HepG2 (cell line): ENCODE data around the gene DIPK1B. TPM values are rescaled to one million over a fixed set of nuclear protein-coding genes. Genes with fewer than 3 reads are reported as not detected.

Experiments
- ARNT2 ChIP-seq: sonication (generic); formaldehyde crosslinking; IDR thresholded peaks from 2 replicates; pipeline ENCODE4 v1.8.0; 2022; ENCODE audit warnings: mild to moderate bottlenecking, low read depth, missing genetic modification reagents, moderate library complexity
- CC2D1A ChIP-seq: sonication (generic); formaldehyde crosslinking; IDR thresholded peaks from 2 replicates; pipeline ENCODE4 v1.8.1; 2023; ENCODE audit warnings: mild to moderate bottlenecking, missing genetic modification reagents
- FIP1L1 ChIP-seq: fragments of 200-400 bp; formaldehyde crosslinking; IDR thresholded peaks from 2 replicates; pipeline ENCODE4 v1.6.1; 2018; ENCODE audit warnings: low read depth, mild to moderate bottlenecking, low read length, moderate library complexity, borderline replicate concordance; ENCODE audit not compliant: insufficient read depth
- HOXD1 ChIP-seq: sonication (generic); formaldehyde crosslinking; IDR thresholded peaks from 2 replicates; pipeline ENCODE4 v1.5.0; 2020; ENCODE audit warnings: missing genetic modification reagents
- KDM5A ChIP-seq: fragments of 200-600 bp; sonication (generic); IDR thresholded peaks from 2 replicates; pipeline ENCODE4 v1.7.0; 2018; ENCODE audit warnings: antibody characterized with exemption, mild to moderate bottlenecking, low read length, borderline replicate concordance
- MED8 ChIP-seq: sonication (generic); formaldehyde crosslinking; IDR thresholded peaks from 2 replicates; pipeline ENCODE4 v1.8.1; 2023; ENCODE audit warnings: mild to moderate bottlenecking, missing genetic modification reagents; ENCODE audit not compliant: insufficient replicate concordance
- SAFB2 ChIP-seq: sonication (generic); formaldehyde crosslinking; IDR thresholded peaks from 2 replicates; pipeline ENCODE4 v1.5.1; 2020; ENCODE audit warnings: missing genetic modification reagents, low read depth, mild to moderate bottlenecking, borderline replicate concordance
- SMAD9 ChIP-seq: sonication (generic); formaldehyde crosslinking; IDR thresholded peaks from 2 replicates; pipeline ENCODE4 v1.5.1; 2020; ENCODE audit warnings: mild to moderate bottlenecking, missing genetic modification reagents
- SOX13 ChIP-seq, 3 experiments: fragments of 450-650 bp in 1 of 3; sonication (generic) in 1 of 3; formaldehyde crosslinking in 1 of 3; IDR thresholded peaks in 2 of 3; conservative IDR thresholded peaks in 1 of 3; 2 replicates each; pipeline versions ENCODE4 v1.5.0 to v1.6.1; 2016 to 2020; ENCODE audit warnings: antibody characterized with exemption in 1 of 3, mild to moderate bottlenecking in 1 of 3, missing compliant biosample characterization in 1 of 3, missing genetic modification reagents in 1 of 3, moderate library complexity in 1 of 3
- SOX6 ChIP-seq, 2 experiments: fragments of 450-650 bp in 1 of 2; sonication (generic) in 1 of 2; formaldehyde crosslinking in 1 of 2; IDR thresholded peaks; 2 replicates each; pipeline versions ENCODE4 v1.4.0 to v1.6.1; 2017 to 2020; ENCODE audit warnings: antibody characterized with exemption in 1 of 2, mild to moderate bottlenecking in 1 of 2, missing genetic modification reagents in 1 of 2
- SP5 ChIP-seq: IDR thresholded peaks from 2 replicates; pipeline ENCODE4 v1.6.1; 2016; ENCODE audit warnings: low read depth, borderline replicate concordance
- TSC22D2 ChIP-seq: sonication (generic); formaldehyde crosslinking; IDR thresholded peaks from 2 replicates; pipeline ENCODE4 v1.5.1; 2020; ENCODE audit warnings: missing genetic modification reagents, mild to moderate bottlenecking, borderline replicate concordance
- ZFX ChIP-seq: sonication (generic); formaldehyde crosslinking; IDR thresholded peaks from 2 replicates; pipeline ENCODE4 v1.4.0; 2020; ENCODE audit warnings: mild to moderate bottlenecking, low read depth, missing genetic modification reagents, moderate library complexity
- ZNF296 ChIP-seq: sonication (generic); formaldehyde crosslinking; conservative IDR thresholded peaks from 2 replicates; pipeline ENCODE4 v1.5.0; 2020; ENCODE audit warnings: mild to moderate bottlenecking, missing genetic modification reagents
- ZNF44 ChIP-seq: sonication (generic); formaldehyde crosslinking; IDR thresholded peaks from 2 replicates; pipeline ENCODE4 v1.5.1; 2020; ENCODE audit warnings: mild to moderate bottlenecking, missing genetic modification reagents
- polyA plus RNA-seq, 8 experiments: library from polyadenylated mRNA; depleted of rRNA in 3 of 8; stranded (reverse) in 7 of 8; unstranded in 1 of 8; fragments of >200 nt; fragmentation: Illumina TruSeq in 4 of 8; extraction: Trizol in 4 of 8; gene quantifications; 2 replicates each; pipeline versions ENCODE4 v1.2.1 to v1.2.3, GENCODE V29; 2011 to 2016; ENCODE audit warnings: low read depth in 4 of 8, missing spikeins in 1 of 8, mixed read lengths in 1 of 8; ENCODE audit not compliant: insufficient read depth in 1 of 8
- total RNA-seq, 5 experiments: library from RNA; depleted of rRNA; stranded (reverse); fragments of >200 nt; fragmentation: Illumina TruSeq; extraction: Trizol; gene quantifications; 2 replicates each; pipeline ENCODE4 v1.2.3, GENCODE V29; 2016; ENCODE audit warnings: low read depth in 1 of 5
- TF ChIP-seq, protein P1 (sequence below): sonication (generic); formaldehyde crosslinking; IDR thresholded peaks from 2 replicates; pipeline ENCODE4 v1.9.0; 2021; ENCODE audit warnings: missing genetic modification reagents, borderline replicate concordance
- TF ChIP-seq, protein P2 (sequence below): IDR thresholded peaks from 2 replicates; pipeline ENCODE4 v1.6.1; 2016; ENCODE audit warnings: control low read depth
- TF ChIP-seq, protein P3 (sequence below): sonication (generic); formaldehyde crosslinking; IDR thresholded peaks from 2 replicates; pipeline ENCODE4 v1.4.0; 2020; ENCODE audit warnings: mild to moderate bottlenecking, missing genetic modification reagents
- TF ChIP-seq, protein P4 (sequence below): IDR thresholded peaks from 2 replicates; pipeline ENCODE4 v1.4.0; 2020; ENCODE audit warnings: mild to moderate bottlenecking, missing genetic modification reagents
- TF ChIP-seq, protein P5 (sequence below): sonication (generic); formaldehyde crosslinking; IDR thresholded peaks from 2 replicates; pipeline ENCODE4 v1.4.0; 2020; ENCODE audit warnings: missing genetic modification reagents

DIPK1B gene
- total and polyA plus RNA-seq, 2 of the 13 experiments (the other 11 are each of a cell fraction or from before 2014, with no cell fraction given), result 0.18 to 3.9 TPM

DNA sequence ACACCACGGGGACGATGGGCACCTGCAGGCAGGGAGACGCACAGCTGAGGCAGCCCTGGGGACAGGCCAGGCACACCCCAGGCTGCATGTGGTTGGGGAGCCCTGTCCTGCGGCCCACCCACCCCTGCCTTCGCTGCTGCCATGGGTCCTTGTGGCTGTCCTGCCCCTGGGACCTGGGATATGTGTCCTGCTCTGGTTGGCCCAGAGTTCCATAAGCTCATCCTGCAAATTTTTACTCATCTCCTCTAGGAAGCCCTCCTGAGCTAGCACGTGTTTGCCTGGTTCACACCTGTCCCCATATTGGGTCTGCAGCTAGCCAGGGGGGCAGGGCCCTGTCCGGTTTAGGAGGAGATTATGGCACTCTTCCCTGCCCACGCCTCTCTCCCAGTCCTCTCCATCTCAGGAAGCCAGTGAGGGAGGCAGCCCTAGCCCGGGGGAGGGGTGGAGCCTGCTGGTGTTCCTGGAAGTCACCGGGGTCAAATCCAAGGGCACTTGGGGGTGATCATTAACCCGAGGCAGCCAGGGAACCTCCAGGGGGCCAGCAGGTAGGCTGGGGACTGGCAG lies 37.5 kb upstream of the DIPK1B start (continued):
- TF ChIP-seq, protein P1, sequence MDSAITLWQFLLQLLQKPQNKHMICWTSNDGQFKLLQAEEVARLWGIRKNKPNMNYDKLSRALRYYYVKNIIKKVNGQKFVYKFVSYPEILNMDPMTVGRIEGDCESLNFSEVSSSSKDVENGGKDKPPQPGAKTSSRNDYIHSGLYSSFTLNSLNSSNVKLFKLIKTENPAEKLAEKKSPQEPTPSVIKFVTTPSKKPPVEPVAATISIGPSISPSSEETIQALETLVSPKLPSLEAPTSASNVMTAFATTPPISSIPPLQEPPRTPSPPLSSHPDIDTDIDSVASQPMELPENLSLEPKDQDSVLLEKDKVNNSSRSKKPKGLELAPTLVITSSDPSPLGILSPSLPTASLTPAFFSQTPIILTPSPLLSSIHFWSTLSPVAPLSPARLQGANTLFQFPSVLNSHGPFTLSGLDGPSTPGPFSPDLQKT (CRISPR knock-in tag), result no peak
- TF ChIP-seq SOX6 (IDR thresholded peaks at IDR 0.05) (no peak), SOX6 (CRISPR knock-in tag; IDR thresholded peaks at IDR 0.05) (peak; percentile 68), SAFB2 (CRISPR knock-in tag) (no peak), CC2D1A (no peak), TSC22D2 (CRISPR knock-in tag) (no peak), MED8 (no peak), SMAD9 (CRISPR knock-in tag) (no peak), KDM5A (no peak), SOX13 (IDR thresholded peaks at IDR 0.05) (no peak), SOX13 (CRISPR knock-in tag; conservative IDR thresholded peaks at IDR 0.05 in 1 of 2, IDR thresholded peaks at IDR 0.05 in 1 of 2) (peak in 1 of 2 experiments; percentile 61; a peak in 2 of 4 replicates), ARNT2 (CRISPR knock-in tag) (no peak), HOXD1 (CRISPR knock-in tag) (no peak), SP5 (CRISPR knock-in tag) (peak; percentile 82), ZFX (CRISPR knock-in tag) (no peak), ZNF296 (CRISPR knock-in tag) (no peak), FIP1L1 (no peak), ZNF44 (CRISPR knock-in tag) (no peak)
- TF ChIP-seq, protein P2, sequence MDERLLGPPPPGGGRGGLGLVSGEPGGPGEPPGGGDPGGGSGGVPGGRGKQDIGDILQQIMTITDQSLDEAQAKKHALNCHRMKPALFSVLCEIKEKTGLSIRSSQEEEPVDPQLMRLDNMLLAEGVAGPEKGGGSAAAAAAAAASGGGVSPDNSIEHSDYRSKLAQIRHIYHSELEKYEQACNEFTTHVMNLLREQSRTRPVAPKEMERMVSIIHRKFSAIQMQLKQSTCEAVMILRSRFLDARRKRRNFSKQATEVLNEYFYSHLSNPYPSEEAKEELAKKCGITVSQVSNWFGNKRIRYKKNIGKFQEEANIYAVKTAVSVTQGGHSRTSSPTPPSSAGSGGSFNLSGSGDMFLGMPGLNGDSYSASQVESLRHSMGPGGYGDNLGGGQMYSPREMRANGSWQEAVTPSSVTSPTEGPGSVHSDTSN (CRISPR knock-in tag), result no peak
- TF ChIP-seq, protein P3, sequence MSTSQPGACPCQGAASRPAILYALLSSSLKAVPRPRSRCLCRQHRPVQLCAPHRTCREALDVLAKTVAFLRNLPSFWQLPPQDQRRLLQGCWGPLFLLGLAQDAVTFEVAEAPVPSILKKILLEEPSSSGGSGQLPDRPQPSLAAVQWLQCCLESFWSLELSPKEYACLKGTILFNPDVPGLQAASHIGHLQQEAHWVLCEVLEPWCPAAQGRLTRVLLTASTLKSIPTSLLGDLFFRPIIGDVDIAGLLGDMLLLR (CRISPR knock-in tag), result 0 out of 2 replicates have a peak, but pooled peaks have one; percentile 25
- TF ChIP-seq, protein P4, sequence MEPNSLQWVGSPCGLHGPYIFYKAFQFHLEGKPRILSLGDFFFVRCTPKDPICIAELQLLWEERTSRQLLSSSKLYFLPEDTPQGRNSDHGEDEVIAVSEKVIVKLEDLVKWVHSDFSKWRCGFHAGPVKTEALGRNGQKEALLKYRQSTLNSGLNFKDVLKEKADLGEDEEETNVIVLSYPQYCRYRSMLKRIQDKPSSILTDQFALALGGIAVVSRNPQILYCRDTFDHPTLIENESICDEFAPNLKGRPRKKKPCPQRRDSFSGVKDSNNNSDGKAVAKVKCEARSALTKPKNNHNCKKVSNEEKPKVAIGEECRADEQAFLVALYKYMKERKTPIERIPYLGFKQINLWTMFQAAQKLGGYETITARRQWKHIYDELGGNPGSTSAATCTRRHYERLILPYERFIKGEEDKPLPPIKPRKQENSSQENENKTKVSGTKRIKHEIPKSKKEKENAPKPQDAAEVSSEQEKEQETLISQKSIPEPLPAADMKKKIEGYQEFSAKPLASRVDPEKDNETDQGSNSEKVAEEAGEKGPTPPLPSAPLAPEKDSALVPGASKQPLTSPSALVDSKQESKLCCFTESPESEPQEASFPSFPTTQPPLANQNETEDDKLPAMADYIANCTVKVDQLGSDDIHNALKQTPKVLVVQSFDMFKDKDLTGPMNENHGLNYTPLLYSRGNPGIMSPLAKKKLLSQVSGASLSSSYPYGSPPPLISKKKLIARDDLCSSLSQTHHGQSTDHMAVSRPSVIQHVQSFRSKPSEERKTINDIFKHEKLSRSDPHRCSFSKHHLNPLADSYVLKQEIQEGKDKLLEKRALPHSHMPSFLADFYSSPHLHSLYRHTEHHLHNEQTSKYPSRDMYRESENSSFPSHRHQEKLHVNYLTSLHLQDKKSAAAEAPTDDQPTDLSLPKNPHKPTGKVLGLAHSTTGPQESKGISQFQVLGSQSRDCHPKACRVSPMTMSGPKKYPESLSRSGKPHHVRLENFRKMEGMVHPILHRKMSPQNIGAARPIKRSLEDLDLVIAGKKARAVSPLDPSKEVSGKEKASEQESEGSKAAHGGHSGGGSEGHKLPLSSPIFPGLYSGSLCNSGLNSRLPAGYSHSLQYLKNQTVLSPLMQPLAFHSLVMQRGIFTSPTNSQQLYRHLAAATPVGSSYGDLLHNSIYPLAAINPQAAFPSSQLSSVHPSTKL (CRISPR knock-in tag), result peak; percentile 69; the same call in 1 of the 2 replicates
- TF ChIP-seq, protein P5, sequence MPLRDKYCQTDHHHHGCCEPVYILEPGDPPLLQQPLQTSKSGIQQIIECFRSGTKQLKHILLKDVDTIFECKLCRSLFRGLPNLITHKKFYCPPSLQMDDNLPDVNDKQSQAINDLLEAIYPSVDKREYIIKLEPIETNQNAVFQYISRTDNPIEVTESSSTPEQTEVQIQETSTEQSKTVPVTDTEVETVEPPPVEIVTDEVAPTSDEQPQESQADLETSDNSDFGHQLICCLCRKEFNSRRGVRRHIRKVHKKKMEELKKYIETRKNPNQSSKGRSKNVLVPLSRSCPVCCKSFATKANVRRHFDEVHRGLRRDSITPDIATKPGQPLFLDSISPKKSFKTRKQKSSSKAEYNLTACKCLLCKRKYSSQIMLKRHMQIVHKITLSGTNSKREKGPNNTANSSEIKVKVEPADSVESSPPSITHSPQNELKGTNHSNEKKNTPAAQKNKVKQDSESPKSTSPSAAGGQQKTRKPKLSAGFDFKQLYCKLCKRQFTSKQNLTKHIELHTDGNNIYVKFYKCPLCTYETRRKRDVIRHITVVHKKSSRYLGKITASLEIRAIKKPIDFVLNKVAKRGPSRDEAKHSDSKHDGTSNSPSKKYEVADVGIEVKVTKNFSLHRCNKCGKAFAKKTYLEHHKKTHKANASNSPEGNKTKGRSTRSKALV (CRISPR knock-in tag), result no peak
